ENCODE measurements around the gene ZNF780A.

DNA sequence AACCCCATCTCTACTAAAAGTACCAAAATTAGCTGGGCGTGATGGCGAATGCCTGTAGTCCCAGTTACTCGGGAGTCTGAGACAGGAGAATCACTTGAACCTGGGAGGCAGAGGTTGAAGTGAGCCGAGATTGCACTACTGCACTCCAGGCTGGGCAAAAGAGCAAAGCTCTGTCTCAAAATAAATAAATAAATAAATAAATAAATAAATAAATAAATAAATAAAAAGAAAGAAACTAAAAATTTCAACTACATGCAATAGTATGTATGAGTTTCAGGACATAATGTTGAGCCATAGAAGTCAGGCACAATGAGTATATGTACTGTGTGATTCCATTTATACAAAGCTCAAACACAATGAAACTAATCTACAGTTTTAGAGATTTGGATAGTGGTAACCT is 12.9 kb upstream of the ZNF780A start:
- TF ChIP-seq, protein P1, sequence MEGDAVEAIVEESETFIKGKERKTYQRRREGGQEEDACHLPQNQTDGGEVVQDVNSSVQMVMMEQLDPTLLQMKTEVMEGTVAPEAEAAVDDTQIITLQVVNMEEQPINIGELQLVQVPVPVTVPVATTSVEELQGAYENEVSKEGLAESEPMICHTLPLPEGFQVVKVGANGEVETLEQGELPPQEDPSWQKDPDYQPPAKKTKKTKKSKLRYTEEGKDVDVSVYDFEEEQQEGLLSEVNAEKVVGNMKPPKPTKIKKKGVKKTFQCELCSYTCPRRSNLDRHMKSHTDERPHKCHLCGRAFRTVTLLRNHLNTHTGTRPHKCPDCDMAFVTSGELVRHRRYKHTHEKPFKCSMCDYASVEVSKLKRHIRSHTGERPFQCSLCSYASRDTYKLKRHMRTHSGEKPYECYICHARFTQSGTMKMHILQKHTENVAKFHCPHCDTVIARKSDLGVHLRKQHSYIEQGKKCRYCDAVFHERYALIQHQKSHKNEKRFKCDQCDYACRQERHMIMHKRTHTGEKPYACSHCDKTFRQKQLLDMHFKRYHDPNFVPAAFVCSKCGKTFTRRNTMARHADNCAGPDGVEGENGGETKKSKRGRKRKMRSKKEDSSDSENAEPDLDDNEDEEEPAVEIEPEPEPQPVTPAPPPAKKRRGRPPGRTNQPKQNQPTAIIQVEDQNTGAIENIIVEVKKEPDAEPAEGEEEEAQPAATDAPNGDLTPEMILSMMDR (conservative IDR thresholded peaks at IDR 0.05; ENCODE audit: low read length) = no peak
- TF ChIP-seq EZH2phosphoT487 (IDR thresholded peaks at IDR 0.05; ENCODE audit: borderline replicate concordance, low read depth, low read length) = no peak
